Left kidney (tissue), 2 donors: ENCODE measurements around the gene SIPA1L3. TPM values are rescaled to one million over a fixed set of nuclear protein-coding genes. Genes with fewer than 3 reads are reported as not detected.
"Not testable (repeated sequence)": the region's sequence is repeated elsewhere in the genome, so short reads cannot be mapped to it uniquely, and the experiment has no call there.

Experiments used
- DNase-seq: peaks from one replicate; pipeline ENCODE4 v3.0.0-alpha.2; 2013
- polyA plus RNA-seq: library from polyadenylated mRNA; unstranded; fragments of 120-200 nt; gene quantifications from one replicate; pipeline ENCODE4 v1.2.1, GENCODE V29; 2013; ENCODE audit not compliant: insufficient read length

The SIPA1L3 gene
- polyA plus RNA-seq, 1 donor, result 27.7 TPM

GRCh38 chr19:38211151-38211591 is 304.2 kb downstream of the SIPA1L3 start:
- DNase-seq, result no peak

GRCh38 chr19:38211766-38212165 is 304.8 kb downstream of the SIPA1L3 start:
- no peak for DNase-seq

GRCh38 chr19:38213469-38213868 is 306.5 kb downstream of the SIPA1L3 start:
- no peak for DNase-seq

- DNase-seq, result no peak
Observed at GRCh38 chr19:38213911-38214625, 307.1 kb downstream of the SIPA1L3 start.

GRCh38 chr19:38216785-38217641 is 310.0 kb downstream of the SIPA1L3 start:
- DNase-seq, result no peak

- DNase-seq, result no peak
Observed at GRCh38 chr19:38218204-38218603, 311.2 kb downstream of the SIPA1L3 start.

- no peak for DNase-seq
Observed at GRCh38 chr19:38219221-38219620, 312.2 kb downstream of the SIPA1L3 start.

- DNase-seq, result no peak
Observed at GRCh38 chr19:38221421-38221820, 314.4 kb downstream of the SIPA1L3 start.

- DNase-seq, result no peak
Observed at GRCh38 chr19:38221919-38222830, 315.2 kb downstream of the SIPA1L3 start.

- DNase-seq, result no peak
Observed at GRCh38 chr19:38223119-38223523, 316.1 kb downstream of the SIPA1L3 start.

- no peak for DNase-seq
Observed at GRCh38 chr19:38223617-38224013, 316.6 kb downstream of the SIPA1L3 start.

GRCh38 chr19:38224014-38224862 is 317.2 kb downstream of the SIPA1L3 start, which contains the start of gene DPF1:
DPF1 (minus strand) TSS chr19:38224222; CDS start chr19:38224142, 80 bp downstream.
- no peak for DNase-seq

- DNase-seq, result not testable (repeated sequence)
Observed at GRCh38 chr19:38224863-38225218, 317.8 kb downstream of the SIPA1L3 start.

GRCh38 chr19:38227287-38228004 is 320.4 kb downstream of the SIPA1L3 start:
- no peak for DNase-seq

GRCh38 chr19:38228005-38228377 is 321.0 kb downstream of the SIPA1L3 start:
- DNase-seq, result no peak

- DNase-seq, result no peak
Observed at GRCh38 chr19:38228491-38229439, 321.8 kb downstream of the SIPA1L3 start.

- peak; percentile 77 for DNase-seq
Observed at GRCh38 chr19:38229585-38230073, 322.6 kb downstream of the SIPA1L3 start.

- not testable (repeated sequence) for DNase-seq
Observed at GRCh38 chr19:38230506-38231133, 323.6 kb downstream of the SIPA1L3 start.

- no peak for DNase-seq
Observed at GRCh38 chr19:38231918-38232317, 324.9 kb downstream of the SIPA1L3 start.
